ENCODE data around the gene GREB1.

Gene GREB1

GRCh38 chr2:11625671-11626070 lies 91.8 kb downstream of the GREB1 start:
- DNase-seq (ENCODE audit: low read depth): no peak
- no peak for TF ChIP-seq CTCF (conservative IDR thresholded peaks at IDR 0.05; ENCODE audit: low read depth, low read length)
- no peak overlapping the region for H3K4me3 ChIP-seq (ENCODE audit: low read depth, low read length)

GRCh38 chr2:11628675-11629074 lies 94.8 kb downstream of the GREB1 start:
- no peak overlapping the region for H3K4me3 ChIP-seq (ENCODE audit: low read depth, low read length)
- TF ChIP-seq CTCF (conservative IDR thresholded peaks at IDR 0.05; ENCODE audit: low read depth, low read length): no peak
- no peak for DNase-seq (ENCODE audit: low read depth)

GRCh38 chr2:11629215-11629614 lies 95.4 kb downstream of the GREB1 start:
- no peak overlapping the region for H3K4me3 ChIP-seq (ENCODE audit: low read depth, low read length)
- no peak for DNase-seq (ENCODE audit: low read depth)
- no peak for TF ChIP-seq CTCF (conservative IDR thresholded peaks at IDR 0.05; ENCODE audit: low read depth, low read length)

- TF ChIP-seq CTCF (conservative IDR thresholded peaks at IDR 0.05; ENCODE audit: low read depth, low read length): no peak
- no peak overlapping the region for H3K4me3 ChIP-seq (ENCODE audit: low read depth, low read length)
- no peak for DNase-seq (ENCODE audit: low read depth)
Measured at GRCh38 chr2:11629851-11630250, 96.0 kb downstream of the GREB1 start.

GRCh38 chr2:11630855-11631254 lies 97.0 kb downstream of the GREB1 start:
- H3K4me3 ChIP-seq (ENCODE audit: low read depth, low read length): no peak overlapping the region
- no peak for DNase-seq (ENCODE audit: low read depth)
- no peak for TF ChIP-seq CTCF (conservative IDR thresholded peaks at IDR 0.05; ENCODE audit: low read depth, low read length)

- no peak for TF ChIP-seq CTCF (conservative IDR thresholded peaks at IDR 0.05; ENCODE audit: low read depth, low read length)
- H3K4me3 ChIP-seq (ENCODE audit: low read depth, low read length): no peak overlapping the region
- DNase-seq (ENCODE audit: low read depth): no peak
Measured at GRCh38 chr2:11631462-11631861, 97.6 kb downstream of the GREB1 start.

- no peak overlapping the region for H3K4me3 ChIP-seq (ENCODE audit: low read depth, low read length)
- TF ChIP-seq CTCF (conservative IDR thresholded peaks at IDR 0.05; ENCODE audit: low read depth, low read length): no peak
Measured at GRCh38 chr2:11633923-11634478, 100.2 kb downstream of the GREB1 start.

More at GRCh38 chr2:11633923-11634478, 100.2 kb downstream of the GREB1 start:
- DNase-seq (ENCODE audit: low read depth): no peak

Data from choroid plexus epithelial cell (primary cell).